Measurements from ENCODE around the gene KCNQ1. TPM values are rescaled to one million over a fixed set of nuclear protein-coding genes. Genes with fewer than 3 reads are reported as not detected.

Gene KCNQ1
- total and polyA plus RNA-seq, 2 donors (not counting 3 experiments of a cell fraction or from before 2014, with no cell fraction given) = 0.07 to 0.09 TPM

- ChIA-PET POLR2A (no interaction called here), CTCF (no interaction called here)
- Histone ChIP-seq H3K4me3 (replicated peaks in 1 of 3; ENCODE audit: insufficient read depth in 1 of 3, low read depth in 1 of 3, low read length in 3 of 3) (no peak overlapping the region), H3K27me3 (ENCODE audit: control insufficient read depth in 2 of 2, insufficient read depth in 2 of 2, low read length in 2 of 2) (no peaks in the 10 kb centered on the region), H4K20me1 (replicated peaks; ENCODE audit: control insufficient read depth, extremely low read depth, insufficient read depth, low read length) (no peaks in the 10 kb centered on the region), H3K9ac (replicated peaks; ENCODE audit: extremely low read depth, insufficient read depth, low read length) (no peak overlapping the region), H3K79me2 (ENCODE audit: control insufficient read depth, insufficient read depth, low read length) (no peaks in the 10 kb centered on the region), H3K27ac (ENCODE audit: insufficient read depth, low read depth, low read length) (no peak overlapping the region), H3K4me2 (ENCODE audit: insufficient read depth, low read length) (no peak overlapping the region), H3K9me1 (replicated peaks; ENCODE audit: control insufficient read depth, extremely low read depth, insufficient read depth, low read length) (no peaks in the 10 kb centered on the region), H3K9me3 (replicated peaks; ENCODE audit: control insufficient read depth, insufficient read depth, low read length) (no peaks in the 10 kb centered on the region), H3K4me1 (ENCODE audit: control insufficient read depth, extremely low read depth, insufficient read depth, low read length) (no peaks in the 10 kb centered on the region), H3K36me3 (ENCODE audit: control insufficient read depth in 2 of 2, extremely low read depth in 1 of 2, insufficient read depth in 2 of 2, low read length in 2 of 2) (no peaks in the 10 kb centered on the region), H2AFZ (ENCODE audit: low read depth, low read length) (no peak overlapping the region)
- dilution Hi-C loops (cut with MboI; ENCODE audit: extremely low pct_ligation_motif_present, low sequenced_read_pairs) (no loop called here), intact Hi-C loops (cut with micrococcal nuclease) (no loop called here)
- no TSS peak for BruUV-seq (replicated peaks)
- FAIRE-seq (no peak), DNase-seq (ENCODE audit: low read depth, low spot score) (no peak)
- TF ChIP-seq FOS (IDR thresholded peaks at IDR 0.05; ENCODE audit: borderline replicate concordance, insufficient read depth, low read length) (no peak), GATA2 (IDR thresholded peaks at IDR 0.05; ENCODE audit: insufficient read depth, insufficient read length, low read depth, low read length) (no peak), JUN (IDR thresholded peaks at IDR 0.05; ENCODE audit: borderline replicate concordance, insufficient read depth, insufficient read length, low read depth) (no peak), POLR2A (IDR thresholded peaks at IDR 0.05; ENCODE audit: low read depth, low read length) (no peak), MYC (IDR thresholded peaks at IDR 0.05; ENCODE audit: low read depth, low read length) (no peak), EZH2 (IDR thresholded peaks at IDR 0.05; ENCODE audit: borderline replicate concordance, low read depth, low read length, severe bottlenecking) (no peak), POLR2AphosphoS5 (IDR thresholded peaks at IDR 0.05; ENCODE audit: insufficient read depth, low read depth, low read length) (no peak)
- TF ChIP-seq, protein P1, sequence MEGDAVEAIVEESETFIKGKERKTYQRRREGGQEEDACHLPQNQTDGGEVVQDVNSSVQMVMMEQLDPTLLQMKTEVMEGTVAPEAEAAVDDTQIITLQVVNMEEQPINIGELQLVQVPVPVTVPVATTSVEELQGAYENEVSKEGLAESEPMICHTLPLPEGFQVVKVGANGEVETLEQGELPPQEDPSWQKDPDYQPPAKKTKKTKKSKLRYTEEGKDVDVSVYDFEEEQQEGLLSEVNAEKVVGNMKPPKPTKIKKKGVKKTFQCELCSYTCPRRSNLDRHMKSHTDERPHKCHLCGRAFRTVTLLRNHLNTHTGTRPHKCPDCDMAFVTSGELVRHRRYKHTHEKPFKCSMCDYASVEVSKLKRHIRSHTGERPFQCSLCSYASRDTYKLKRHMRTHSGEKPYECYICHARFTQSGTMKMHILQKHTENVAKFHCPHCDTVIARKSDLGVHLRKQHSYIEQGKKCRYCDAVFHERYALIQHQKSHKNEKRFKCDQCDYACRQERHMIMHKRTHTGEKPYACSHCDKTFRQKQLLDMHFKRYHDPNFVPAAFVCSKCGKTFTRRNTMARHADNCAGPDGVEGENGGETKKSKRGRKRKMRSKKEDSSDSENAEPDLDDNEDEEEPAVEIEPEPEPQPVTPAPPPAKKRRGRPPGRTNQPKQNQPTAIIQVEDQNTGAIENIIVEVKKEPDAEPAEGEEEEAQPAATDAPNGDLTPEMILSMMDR (IDR thresholded peaks at IDR 0.05; ENCODE audit: extremely low read depth in 1 of 2, insufficient read depth in 1 of 2, low read depth in 1 of 2, low read length in 2 of 2) = no peak
- TF ChIP-seq, protein P2, sequence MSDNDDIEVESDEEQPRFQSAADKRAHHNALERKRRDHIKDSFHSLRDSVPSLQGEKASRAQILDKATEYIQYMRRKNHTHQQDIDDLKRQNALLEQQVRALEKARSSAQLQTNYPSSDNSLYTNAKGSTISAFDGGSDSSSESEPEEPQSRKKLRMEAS (IDR thresholded peaks at IDR 0.05; ENCODE audit: insufficient read depth, insufficient read length) = no peak
Observed at GRCh38 chr11:2740275-2740940, 295.6 kb downstream of the KCNQ1 start.
